Left renal pelvis (tissue), 4 donors: ENCODE measurements around the gene AQP2. TPM values are rescaled to one million over a fixed set of nuclear protein-coding genes. Genes with fewer than 3 reads are reported as not detected.

ENCODE experiments used
- DNase-seq, 4 donors: peaks; one replicate each; pipeline ENCODE4 v3.0.0-alpha.2; 2013; ENCODE audit warnings: low read depth in 4 of 4, low spot score in 3 of 4
- polyA plus RNA-seq, 4 donors: library from polyadenylated mRNA; unstranded; fragments of 120-200 nt; gene quantifications; one replicate each; pipeline ENCODE4 v1.2.1, GENCODE V29; 2013; ENCODE audit not compliant: insufficient read length in 4 of 4

AQP2 gene, protein sequence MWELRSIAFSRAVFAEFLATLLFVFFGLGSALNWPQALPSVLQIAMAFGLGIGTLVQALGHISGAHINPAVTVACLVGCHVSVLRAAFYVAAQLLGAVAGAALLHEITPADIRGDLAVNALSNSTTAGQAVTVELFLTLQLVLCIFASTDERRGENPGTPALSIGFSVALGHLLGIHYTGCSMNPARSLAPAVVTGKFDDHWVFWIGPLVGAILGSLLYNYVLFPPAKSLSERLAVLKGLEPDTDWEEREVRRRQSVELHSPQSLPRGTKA
- polyA plus RNA-seq = 100 to 1,000 TPM in 3 of 4 donors, under 1 TPM in 1; 0.76 to 242 (median 119) TPM

DNA sequence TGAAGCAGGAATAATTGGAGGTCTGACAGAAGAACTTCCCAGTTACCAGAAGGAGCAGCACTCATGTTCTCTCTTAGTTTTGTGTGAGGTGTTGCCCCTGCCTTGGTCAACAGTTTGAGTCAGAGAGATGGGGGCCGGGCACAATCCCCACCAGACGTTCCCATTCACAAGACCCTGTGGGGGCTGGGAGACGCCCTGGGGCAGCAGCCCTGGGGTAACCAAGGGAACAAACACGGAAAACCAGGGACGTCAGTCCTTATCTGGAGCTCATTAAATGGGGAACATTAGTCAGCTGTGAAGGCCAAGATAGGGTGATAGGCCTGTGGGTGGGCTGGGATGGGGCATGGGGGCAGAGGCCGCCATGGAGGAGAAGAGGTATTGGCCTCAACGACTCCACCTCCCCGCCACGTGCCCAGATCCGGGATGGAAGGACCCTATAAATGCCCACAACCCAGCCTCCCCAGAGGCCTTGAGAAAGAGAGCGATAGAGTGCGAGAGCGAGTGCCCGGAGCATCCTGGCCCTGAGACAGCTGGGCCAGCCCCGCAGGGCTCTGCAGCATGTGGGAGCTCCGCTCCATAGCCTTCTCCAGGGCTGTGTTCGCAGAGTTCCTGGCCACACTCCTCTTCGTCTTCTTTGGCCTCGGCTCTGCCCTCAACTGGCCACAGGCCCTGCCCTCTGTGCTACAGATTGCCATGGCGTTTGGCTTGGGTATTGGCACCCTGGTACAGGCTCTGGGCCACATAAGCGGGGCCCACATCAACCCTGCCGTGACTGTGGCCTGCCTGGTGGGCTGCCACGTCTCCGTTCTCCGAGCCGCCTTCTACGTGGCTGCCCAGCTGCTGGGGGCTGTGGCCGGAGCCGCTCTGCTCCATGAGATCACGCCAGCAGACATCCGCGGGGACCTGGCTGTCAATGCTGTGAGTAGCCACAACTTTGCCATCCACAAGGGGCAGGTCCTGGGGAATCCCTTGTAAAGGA lies at the start of gene AQP2:
TSS of gene AQP2 (plus strand) at position 465 of the 979 bp plus-strand sequence. CDS start at position 559, 94 bp downstream.
- DNase-seq = no peak

DNA sequence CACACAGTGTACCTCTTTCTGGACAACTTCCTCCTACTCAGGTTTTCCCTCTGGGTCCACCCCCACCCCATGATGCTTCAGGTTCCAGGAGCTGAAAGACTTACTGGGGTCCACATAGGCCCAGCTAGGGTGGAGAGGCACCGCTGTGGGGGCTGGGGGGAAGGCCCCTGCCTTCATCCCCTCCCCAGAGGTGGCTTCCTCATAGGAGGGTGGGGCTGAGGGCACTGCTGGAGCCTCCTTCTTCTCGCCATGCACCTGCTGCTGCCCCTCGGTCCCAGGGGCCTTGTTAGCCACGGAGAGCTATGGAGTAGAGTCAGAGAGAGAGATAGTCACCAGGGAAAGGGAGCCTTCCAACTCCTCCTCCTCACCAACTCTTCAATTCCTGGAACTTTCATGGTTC lies 49.5 kb upstream of the AQP2 start:
- DNase-seq = no peak

DNA sequence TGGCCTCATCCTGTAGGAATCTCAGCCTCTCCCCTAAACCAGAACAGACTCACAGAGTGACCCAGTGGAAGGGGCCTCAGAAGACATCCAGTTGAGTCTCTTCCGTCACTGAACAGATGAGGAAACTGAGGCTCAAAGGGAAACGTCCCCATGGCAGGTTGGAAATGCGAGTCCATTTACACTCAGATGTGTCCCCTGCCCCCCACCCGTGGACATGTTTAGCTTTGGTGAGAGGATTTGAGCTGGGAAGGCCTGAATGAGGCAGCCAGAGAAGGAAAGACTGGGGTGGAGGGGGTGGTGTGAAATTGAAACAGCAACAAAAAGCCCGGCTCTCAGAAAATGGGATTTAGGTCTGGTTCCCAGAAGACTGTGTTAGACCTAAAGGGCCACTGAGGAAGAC lies 48.6 kb upstream of the AQP2 start:
- DNase-seq = no peak

DNA sequence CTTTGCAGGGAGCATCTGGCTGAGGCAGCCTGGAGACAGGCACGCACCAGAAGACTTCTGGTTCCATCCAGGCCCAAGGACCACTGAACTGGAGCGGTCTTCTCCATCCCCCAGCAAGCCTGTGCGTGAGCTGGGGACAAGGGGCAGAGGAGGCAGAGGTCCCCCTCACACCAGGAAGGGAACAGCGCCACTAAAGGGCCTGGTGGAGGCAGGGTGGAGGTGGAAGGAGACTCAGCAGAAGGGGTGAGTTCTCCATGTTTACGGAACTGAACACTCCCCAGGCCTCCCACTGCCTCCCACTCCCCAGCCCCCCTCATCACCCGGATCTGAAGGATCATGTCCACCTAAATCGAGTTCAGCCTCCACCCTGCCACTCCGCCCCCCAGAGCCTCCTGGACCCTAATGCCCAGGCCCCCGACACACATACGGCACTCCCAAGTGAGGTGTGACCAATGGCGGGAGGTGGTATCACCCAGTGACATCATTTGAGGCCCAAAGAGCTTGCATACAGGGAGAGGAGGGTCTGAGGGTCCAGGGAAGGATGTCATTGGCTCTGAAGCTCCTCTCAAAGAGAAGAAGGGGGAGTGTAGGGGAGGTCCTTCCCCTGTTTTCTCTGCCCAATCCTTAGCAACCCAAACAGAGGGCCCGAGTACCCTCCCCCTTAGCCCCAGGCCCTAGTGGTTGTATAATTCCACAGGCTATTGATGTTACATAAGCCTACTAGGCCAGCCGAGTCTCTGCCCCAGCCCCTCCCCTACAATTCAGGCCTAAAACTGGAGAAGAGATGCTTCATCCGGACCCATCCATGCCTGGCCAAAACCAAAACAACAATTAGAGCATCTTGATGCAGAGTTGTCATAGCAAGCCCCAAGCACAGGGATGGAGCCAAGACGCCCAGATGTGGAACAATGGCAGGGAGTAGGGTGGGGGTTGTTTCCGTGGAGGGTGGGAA lies 47.9 kb upstream of the AQP2 start:
- DNase-seq = no peak

DNA sequence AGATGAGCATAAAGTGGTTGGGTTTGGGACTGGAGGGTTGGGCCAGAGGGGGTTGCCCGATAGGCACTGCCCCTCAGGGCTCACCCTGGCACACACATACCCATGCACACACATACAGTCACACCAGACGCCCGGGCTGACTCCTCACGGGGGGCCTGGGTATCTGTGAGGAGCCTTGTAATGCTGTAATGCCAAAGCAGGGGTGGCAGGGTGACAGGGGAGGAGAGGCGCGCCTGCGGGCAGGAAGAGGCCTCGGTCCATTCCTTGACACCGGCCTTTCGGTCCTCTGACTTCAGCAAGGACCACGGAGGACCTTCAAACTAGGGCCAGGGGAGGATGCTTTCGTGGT lies 47.2 kb upstream of the AQP2 start:
- DNase-seq = no peak

DNA sequence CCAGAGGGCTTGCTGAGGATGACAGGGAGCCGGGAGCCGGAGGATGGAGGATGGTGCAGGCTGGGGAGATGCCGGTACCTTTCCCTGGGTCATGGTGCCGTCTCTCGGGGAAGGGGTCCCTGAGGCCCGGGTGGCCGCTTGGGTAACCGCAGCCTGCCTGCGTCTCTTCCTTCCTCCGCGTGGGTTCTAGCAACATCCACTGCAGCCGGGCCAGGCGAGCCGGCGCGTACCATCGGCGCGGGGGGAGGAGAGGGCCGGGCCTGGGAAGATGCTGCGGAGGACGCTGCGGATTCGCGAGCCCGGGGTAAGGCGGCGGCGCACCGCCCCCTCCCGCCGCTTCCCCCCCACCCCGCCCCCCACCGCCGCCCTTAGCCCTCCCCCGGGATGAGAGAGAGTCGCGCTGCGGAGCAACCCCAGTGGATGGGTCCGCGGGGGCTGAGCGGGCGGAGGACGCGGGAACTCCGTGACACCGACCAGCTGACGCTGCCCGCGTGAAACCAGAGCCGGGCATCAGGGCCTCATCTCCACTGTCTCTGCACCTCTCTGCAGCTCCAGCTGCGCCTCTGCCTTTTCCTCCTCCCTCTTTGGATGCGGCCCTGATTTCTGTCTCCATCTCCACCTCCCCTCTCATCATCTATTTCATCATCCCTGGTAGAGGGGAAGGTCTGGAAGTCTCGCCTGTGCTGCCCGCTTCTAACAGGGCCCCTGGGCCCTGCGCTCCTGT lies 46.7 kb upstream of the AQP2 start, which contains the start of gene FAIM2:
TSS of gene FAIM2 (minus strand) at position 201 of the 724 bp plus-strand sequence. CDS start at position 93, 108 bp downstream.
- DNase-seq = no peak

DNA sequence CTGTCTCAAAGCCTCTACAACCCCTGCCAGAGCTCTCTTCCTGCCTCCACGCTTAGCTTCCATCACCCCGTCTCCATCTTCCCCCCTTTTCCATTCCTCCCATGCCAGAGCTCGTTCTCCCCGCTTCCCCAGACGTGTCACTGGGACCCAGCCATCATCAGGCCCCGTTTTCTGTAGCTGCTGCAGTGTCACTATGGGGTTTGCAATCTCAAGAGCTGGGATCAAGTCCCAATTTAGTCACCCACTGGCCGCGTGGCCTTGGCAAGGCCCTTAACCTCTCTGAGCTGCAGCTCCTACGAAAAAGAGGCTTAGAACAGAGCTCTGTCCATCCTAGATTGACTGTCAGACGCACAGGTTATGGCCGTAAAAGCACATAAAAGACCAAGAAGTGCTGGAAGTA lies 45.9 kb upstream of the AQP2 start:
- no peak for DNase-seq

DNA sequence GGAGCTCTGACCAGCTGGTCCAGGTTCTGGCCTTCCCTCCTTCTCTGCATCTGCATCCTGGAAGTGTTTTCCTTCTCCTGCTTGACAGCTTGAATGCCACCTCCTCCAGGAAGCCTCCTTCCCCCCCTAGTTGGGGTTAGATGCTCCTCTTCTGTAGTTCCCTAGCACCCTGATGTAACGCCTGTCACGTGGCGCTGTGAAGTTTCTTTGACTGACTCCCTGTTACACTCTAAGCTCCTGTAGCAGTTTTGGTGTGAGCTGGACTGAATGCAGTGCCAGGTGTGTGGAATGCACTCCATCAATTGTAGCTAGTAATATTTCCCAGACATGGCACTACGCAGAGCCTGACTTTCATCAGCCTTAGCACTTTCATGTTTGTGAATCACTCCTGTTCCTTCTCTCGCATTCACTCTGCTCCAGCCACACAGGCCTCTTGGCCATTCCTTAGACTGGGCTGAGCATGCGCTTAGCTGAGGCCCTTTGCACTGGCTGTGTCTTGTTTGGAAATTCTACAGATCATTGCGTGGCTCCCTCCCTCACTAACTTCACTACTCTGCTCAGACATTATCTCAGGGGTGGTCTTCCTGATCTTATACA lies 44.7 kb upstream of the AQP2 start:
- DNase-seq = no peak

DNA sequence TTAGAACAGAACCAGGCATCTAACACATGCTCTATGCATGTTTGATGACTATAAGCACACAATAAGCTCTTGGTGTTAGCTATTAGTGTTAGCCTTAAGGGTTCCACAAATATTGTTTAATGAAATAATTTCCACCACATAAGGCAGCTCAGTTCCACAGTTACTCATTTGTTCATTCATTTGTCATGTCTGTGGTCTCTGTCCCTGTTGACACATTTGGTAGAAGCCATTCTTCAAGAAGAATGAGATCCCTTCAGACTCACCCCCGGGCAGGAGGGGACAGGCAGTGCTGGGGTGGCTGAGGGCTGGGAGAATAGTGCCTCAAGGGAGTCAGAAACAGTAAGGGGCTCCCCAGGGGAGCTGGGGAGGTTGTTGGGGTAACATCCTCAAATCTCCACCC lies 43.2 kb upstream of the AQP2 start:
- no peak for DNase-seq

DNA sequence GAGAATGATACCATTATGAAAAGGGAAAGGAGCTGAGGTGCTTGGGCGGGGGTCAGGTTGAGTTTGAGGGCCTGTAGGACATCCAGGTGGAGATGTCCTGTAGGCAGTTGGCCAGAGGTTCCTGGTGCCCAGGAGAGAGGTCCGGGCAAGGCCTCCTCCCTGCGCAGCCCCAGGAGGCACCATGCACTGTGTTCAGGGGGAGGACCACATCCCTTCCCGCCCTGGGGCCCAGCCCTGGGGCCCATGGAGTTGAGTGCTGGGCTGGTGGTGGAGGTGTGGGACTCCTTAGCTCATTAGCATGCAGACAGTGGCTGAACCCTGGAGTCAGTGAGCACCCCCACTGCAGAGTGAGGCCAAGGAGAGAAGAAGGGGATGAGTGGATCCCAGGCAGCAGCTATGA lies 41.2 kb upstream of the AQP2 start:
- DNase-seq = no peak

DNA sequence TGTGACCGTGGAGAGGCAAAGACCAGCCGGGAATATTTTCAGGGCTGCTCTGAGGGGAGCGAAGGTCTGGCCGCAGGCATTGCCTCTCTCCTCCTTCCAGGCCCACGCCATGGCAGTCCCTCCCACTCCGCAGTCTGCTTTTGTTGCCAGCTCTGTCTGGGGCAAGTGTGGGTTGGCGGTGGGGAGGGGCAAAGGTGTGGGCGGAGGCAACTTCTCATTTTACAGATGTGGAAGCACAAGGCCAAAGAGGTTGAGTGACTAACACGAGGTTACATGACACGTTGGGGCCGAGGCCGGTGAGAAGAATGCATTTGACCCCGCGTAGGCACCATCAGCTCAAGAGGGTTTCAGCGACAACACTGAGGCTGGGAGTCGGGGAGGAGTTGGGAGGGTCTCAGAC lies 40.7 kb upstream of the AQP2 start:
- no peak for DNase-seq

DNA sequence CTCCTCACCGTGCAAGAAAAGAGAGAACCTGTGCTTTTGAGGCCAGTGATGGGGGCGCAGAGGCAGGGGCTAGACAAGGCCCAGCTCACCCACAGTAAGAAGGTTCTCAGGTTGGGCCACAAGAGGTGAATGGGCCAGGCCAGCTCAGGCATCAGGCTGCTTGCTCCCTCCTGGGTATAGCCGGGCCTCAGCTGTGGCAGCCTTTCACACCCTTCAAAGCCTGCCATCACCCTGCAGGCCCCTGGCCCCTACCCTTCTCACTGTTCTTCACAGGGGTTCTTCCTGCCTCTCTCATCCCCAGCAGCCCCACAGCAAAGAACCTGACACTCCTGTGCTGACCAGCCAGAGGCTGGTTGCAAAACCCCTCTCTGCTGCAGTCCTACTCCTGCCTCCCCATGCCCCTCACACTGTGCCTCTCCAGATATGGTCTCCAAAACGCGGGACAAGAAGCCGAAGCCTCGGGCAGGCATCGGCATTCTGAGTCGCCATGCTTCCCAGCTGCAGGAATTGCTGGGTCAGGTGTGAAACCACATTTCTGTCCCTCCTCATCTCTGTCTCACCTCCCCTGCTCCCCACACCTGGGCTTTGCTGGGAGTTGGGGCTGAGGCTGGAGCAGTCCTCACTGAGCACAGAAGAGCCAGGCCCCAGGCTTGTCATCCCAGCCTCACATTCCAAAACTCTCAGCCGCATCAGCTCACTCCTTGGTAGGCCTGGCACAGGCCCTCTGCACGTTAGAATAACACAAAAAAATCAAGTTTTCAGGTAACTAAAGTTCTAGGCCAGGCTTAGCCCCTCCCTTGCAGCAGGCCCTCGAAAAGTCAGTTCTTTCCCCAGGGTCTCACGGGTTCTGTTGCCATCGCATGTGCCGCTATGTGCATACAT lies 40.0 kb upstream of the AQP2 start:
- no peak for DNase-seq

DNA sequence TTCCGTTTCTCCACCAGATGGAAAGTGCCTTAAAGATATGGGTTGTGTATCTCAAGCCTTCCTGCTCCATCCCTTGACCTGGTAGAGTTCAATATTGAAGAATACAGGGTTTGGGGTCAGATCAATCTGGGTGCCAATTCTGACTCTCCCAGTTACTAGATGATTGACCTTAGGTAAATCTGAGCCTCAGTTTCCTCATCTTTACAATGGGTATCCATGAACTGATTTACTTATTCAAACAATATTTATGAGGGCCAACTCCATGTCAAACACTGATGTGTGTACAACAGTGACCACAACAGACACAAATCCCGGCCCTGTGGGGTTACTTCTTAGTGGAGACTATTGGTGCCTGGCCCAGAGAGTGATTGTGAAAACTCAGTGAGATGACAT lies 39.3 kb upstream of the AQP2 start:
- DNase-seq = no peak

DNA sequence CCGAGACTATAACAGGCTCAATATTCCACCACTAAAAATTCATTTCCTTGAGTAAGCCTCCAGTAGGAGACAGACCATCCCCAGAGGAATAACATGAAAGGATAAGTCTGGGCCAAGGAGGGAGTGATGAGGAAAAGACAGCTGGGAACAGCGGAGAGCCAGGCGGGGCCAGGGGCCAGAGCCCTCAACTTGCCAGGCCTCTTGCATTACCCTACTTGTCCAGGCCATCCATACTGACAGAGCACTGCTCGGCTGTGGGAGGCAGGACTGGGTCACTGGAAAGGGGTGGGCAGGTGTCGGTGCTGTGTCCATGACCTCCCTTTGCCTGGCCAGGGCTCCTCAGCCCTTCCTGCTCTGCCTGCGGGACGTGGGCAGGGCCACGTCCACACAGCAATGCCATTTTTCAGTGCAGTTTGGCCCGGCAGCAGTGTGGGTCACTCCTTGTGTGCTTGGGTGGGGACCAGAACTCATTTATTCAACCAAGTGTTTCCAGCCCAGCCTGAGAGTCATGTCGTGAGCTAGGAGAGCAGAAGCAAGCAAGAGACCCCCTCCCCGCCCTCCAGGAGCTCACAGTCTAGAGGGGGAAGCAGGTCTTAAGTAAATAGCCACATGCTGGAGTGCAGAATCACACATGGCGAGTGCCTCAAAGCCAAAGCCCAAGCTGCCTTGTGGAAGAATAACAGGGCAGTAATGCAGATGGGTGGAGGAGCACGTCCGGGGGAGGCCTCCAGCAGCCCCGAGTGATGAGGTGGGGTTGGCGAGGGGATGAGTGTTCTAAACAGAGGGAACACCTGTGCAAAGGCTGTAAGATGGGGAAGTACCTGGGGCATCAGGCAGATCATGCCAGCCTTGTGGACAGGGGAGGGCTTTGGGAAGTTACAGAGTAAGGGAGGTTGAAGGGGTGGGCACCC lies 37.9 kb upstream of the AQP2 start:
- DNase-seq = no peak

DNA sequence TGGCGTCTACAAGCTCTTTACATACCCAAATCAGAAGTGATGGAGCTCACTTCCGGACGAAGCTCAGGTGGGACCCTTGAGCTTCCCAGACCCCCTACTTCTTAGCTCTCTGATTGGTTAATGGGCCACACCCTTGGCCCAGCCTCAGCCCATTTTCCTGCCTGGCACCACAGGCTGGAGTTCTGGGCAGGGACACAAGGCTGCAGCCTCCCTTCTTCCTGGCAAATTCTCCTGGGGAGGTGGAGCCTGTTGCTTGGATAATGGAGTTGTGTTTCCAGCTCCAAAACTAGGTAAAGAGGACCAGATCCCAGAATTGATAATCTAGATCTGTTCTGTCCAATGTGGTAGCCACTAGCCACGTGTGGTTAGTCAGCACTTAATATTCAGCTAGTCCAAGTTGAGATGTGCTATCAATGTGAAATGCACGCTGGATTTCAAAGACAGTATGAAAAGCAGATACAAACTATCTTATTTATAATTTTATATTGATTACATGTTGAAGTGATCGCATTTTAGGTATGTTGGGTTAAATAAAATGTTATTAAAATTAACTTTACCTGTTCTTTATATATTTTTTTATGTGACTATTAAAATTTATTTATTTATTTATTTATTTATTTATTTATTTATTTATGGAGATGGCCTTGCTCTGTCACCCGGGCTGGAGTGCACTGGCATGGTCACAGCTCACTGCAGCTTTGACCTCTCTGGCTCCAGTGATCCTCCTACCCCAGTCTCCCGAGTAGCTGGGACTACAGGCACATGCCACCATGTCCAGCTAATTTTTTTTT lies 34.2 kb upstream of the AQP2 start:
- DNase-seq = no peak

DNA sequence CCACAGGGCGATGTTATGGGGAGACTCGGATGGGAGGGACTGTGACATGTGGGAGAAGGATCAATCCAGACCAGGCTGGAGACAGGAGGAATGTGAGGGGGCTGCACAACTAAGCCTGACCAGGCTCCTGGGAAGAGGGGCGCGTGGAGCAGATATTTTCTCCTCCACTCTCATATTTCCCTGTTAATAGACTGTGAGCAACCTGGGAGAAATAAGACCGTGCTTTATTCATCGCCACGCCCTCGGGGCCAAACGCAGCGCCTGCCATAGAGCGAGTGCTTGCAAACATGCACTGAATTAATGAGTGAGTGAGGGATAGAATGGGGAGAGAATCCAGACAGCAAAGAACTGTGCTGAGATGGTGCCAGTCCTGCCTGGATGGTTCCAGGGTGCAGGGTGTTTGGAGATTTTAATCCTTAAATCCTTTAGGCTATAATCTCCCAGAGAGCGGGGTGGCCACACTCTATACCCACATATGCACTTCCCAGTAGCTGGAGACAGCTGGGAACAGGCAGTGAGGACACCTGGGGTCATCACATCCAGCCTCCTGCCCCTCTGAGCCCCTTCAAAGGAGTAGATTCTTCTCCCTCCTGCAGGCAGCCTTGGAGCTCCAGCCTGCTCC lies 33.3 kb upstream of the AQP2 start:
- DNase-seq = no peak
